ENCODE data around the gene ANO2.

ANO2 gene

DNA sequence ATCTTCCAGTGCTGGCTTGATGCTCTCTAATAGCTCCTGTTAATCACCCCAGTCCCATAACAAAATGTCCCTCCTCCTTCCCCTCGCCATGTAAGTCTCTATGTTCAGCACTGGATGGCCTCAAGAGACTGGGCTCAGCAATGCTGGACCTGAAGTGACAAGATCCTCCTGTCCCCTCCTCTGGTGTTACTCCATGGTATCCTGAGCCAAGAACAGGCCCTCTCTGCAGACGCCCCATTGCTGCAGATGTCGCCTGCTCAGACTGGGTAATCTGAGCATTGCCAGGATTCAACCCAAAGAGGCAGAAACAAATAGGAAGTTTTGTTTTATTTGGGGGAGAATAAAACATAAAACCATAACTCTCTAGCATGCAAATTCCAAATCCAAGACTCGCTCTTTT is 363.4 kb downstream of the ANO2 start:
- no peak for DNase-seq (ENCODE audit: extremely low read depth, insufficient read length)
- TF ChIP-seq, protein P1, sequence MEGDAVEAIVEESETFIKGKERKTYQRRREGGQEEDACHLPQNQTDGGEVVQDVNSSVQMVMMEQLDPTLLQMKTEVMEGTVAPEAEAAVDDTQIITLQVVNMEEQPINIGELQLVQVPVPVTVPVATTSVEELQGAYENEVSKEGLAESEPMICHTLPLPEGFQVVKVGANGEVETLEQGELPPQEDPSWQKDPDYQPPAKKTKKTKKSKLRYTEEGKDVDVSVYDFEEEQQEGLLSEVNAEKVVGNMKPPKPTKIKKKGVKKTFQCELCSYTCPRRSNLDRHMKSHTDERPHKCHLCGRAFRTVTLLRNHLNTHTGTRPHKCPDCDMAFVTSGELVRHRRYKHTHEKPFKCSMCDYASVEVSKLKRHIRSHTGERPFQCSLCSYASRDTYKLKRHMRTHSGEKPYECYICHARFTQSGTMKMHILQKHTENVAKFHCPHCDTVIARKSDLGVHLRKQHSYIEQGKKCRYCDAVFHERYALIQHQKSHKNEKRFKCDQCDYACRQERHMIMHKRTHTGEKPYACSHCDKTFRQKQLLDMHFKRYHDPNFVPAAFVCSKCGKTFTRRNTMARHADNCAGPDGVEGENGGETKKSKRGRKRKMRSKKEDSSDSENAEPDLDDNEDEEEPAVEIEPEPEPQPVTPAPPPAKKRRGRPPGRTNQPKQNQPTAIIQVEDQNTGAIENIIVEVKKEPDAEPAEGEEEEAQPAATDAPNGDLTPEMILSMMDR (IDR thresholded peaks at IDR 0.05; ENCODE audit: insufficient read depth, low read length, poor library complexity, severe bottlenecking) = no peak
- H3K27me3 ChIP-seq (replicated peaks; ENCODE audit: control insufficient read depth, insufficient read depth, low read length) = no peaks in the 10 kb centered on the region; the same call in 1 of the 2 replicates
- H3K4me3 ChIP-seq (replicated peaks; ENCODE audit: low read depth, low read length) = no peak overlapping the region
- no peaks in the 10 kb centered on the region for H3K36me3 ChIP-seq (ENCODE audit: control insufficient read depth, insufficient read depth, low read length)

DNA sequence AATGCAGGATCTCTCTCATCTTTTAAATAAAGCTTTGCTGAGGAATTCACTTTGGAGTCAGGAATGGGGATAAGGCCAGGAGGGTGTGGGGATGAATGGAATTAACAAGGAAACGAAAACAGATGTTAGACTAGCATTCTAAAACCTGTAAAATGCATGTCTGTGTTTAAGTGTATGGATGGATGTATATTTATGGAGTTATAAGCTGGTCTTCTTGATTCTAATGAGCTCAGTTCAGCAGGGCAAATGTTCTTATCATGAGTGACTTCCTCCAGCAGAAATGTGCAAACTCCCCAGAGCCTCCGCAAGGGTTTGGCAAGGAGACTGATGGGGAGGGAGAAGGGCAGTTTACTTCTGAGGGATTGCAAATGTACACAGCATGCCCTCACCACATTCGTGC is 364.0 kb downstream of the ANO2 start:
- no peak overlapping the region for H3K4me3 ChIP-seq (replicated peaks; ENCODE audit: low read depth, low read length)
- DNase-seq (ENCODE audit: extremely low read depth, insufficient read length) = no peak
- TF ChIP-seq, protein P1 (IDR thresholded peaks at IDR 0.05; ENCODE audit: insufficient read depth, low read length, poor library complexity, severe bottlenecking) = no peak
- no peaks in the 10 kb centered on the region for H3K36me3 ChIP-seq (ENCODE audit: control insufficient read depth, insufficient read depth, low read length)
- H3K27me3 ChIP-seq (replicated peaks; ENCODE audit: control insufficient read depth, insufficient read depth, low read length) = no peaks in the 10 kb centered on the region; the same call in 1 of the 2 replicates

DNA sequence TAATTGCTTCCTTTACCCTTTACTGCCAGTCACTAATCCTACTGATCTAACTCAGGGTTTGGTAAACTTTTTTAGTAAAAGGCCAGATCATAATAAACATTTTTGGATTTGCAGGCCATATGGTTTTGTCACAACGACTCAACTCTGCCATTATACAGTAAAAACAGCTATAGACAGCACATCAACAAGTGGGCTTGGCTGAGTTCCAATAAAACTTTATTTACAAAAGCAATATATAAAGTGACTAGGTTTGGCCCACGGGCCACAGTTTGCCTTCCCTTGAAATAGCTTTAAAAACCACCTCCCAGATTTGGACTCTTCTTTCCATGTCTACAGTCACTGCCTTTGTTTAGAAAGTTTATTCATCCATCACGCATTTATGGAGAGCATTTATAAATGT is 366.3 kb downstream of the ANO2 start:
- DNase-seq (ENCODE audit: extremely low read depth, insufficient read length) = no peak
- TF ChIP-seq, protein P1 (IDR thresholded peaks at IDR 0.05; ENCODE audit: insufficient read depth, low read length, poor library complexity, severe bottlenecking) = no peak
- no peaks in the 10 kb centered on the region for H3K27me3 ChIP-seq (replicated peaks; ENCODE audit: control insufficient read depth, insufficient read depth, low read length)
- H3K4me3 ChIP-seq (replicated peaks; ENCODE audit: low read depth, low read length) = no peak overlapping the region
- H3K36me3 ChIP-seq (ENCODE audit: control insufficient read depth, insufficient read depth, low read length) = no peaks in the 10 kb centered on the region

DNA sequence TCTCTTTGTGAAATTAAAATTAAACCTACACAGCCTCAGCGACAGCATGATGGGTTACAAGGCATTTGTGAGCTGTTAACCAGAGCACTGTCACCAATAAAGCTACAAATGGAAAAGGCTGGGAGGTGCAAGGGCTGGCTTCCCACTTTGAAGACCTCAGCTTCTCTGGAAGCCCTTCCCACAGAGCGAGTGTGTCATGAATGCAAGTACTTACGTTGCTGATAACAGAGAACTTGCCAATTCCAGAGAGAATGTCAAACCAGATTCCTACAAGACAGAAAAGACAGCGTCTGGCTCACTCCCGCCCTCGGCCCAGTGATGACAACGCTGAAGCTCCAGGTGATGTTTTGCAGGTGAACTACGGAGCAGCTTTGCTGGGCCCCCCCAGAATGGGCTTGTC is 367.3 kb downstream of the ANO2 start:
- Histone ChIP-seq H3K27me3 (replicated peaks; ENCODE audit: control insufficient read depth, insufficient read depth, low read length) (peaks cover 1% of the 10 kb centered on the region; the same call in 1 of the 2 replicates), H3K36me3 (ENCODE audit: control insufficient read depth, insufficient read depth, low read length) (no peaks in the 10 kb centered on the region), H3K4me3 (replicated peaks; ENCODE audit: low read depth, low read length) (no peak overlapping the region)
- TF ChIP-seq, protein P1 (IDR thresholded peaks at IDR 0.05; ENCODE audit: insufficient read depth, low read length, poor library complexity, severe bottlenecking) = no peak
- no peak for DNase-seq (ENCODE audit: extremely low read depth, insufficient read length)

DNA sequence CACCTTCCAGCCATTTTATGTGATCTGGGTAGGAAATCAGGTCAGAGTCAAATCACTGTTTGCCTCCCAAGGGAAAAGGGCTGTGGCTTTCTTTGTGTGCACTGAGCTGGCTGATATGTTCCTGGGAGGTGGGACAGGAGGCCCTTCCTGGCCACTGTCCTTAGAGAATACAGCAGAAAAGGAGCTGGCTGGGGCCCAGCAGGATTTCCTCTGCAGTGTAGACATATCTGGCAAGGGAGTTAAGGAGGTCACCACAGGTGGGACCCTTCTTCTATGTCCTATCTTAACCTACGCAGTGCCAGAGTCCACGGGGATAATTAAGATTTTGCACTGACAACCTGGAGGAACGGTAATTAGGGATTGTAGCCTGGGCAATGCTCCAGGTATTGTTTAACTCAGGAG is 367.8 kb downstream of the ANO2 start:
- DNase-seq (ENCODE audit: extremely low read depth, insufficient read length) = no peak
- Histone ChIP-seq H3K36me3 (ENCODE audit: control insufficient read depth, insufficient read depth, low read length) (no peaks in the 10 kb centered on the region), H3K4me3 (replicated peaks; ENCODE audit: low read depth, low read length) (no peak overlapping the region), H3K27me3 (replicated peaks; ENCODE audit: control insufficient read depth, insufficient read depth, low read length) (peaks cover 1% of the 10 kb centered on the region; the same call in 1 of the 2 replicates)
- TF ChIP-seq, protein P1 (IDR thresholded peaks at IDR 0.05; ENCODE audit: insufficient read depth, low read length, poor library complexity, severe bottlenecking) = no peak

DNA sequence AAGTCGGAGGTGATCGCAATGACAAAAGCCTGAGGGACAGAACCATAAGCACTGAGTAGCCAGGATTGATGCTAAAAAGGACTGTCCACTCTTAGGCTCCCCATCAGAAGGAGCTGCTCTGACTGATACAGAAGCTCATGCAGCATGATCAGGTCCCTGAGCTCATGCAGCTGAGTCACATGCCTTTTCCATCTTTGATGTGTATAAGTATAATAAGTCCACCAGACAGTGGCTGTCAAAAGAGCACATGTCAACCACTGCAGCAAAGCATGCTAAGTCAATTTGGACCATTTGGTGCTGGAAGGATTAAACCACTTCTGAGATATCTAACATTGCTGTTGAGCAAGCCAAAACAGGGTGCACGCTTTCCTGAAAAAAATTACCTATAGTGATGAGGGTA is 369.1 kb downstream of the ANO2 start:
- Histone ChIP-seq H3K36me3 (ENCODE audit: control insufficient read depth, insufficient read depth, low read length) (no peaks in the 10 kb centered on the region), H3K27me3 (replicated peaks; ENCODE audit: control insufficient read depth, insufficient read depth, low read length) (peaks cover 1% of the 10 kb centered on the region; the same call in 1 of the 2 replicates), H3K4me3 (replicated peaks; ENCODE audit: low read depth, low read length) (no peak overlapping the region)
- no peak for DNase-seq (ENCODE audit: extremely low read depth, insufficient read length)
- TF ChIP-seq, protein P1 (IDR thresholded peaks at IDR 0.05; ENCODE audit: insufficient read depth, low read length, poor library complexity, severe bottlenecking) = no peak

All from GM06990 (cell line).